Measurements from ENCODE around the gene MAPK12. TPM values are rescaled to one million over a fixed set of nuclear protein-coding genes. Genes with fewer than 3 reads are reported as not detected.
A peak's percentile ranks its signal among the peaks of the same experiment; 100 is the strongest.

Gene MAPK12
- polyA plus RNA-seq, 4 donors = 0.45 to 7.1 (median 3.6) TPM

DNA sequence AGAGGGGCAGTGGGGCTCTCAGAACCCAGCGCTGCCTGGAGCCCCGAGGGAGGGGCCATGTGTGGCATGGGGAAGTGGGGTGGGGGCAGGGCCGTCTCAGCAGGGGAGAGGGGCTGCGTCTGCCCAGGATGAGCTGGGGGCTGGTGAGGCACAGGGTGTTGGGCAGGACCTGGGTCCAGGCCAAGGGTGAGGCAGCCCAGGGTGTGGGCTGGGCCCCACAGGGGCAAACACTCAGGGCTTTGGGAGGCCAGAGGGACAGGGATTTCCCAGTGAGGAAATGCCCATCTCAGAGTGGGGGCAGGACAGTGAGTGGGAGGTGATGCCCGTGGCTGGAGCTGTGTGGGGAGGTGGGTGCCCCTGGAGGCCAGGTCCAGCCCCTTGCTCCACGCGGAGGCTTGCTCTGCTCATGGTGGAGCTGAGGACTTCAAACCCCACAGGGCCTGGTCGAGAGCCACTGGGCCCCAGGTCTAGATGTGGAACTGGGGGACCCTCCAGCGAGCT is 40.6 kb upstream of the MAPK12 start:
- Histone ChIP-seq H3K4me3 (ENCODE audit: low read depth in 1 of 3, low read length in 3 of 3) (no peak overlapping the region), H3K27me3 (ENCODE audit: control insufficient read depth in 3 of 3, insufficient read depth in 3 of 3, low read length in 3 of 3) (no peaks in the 10 kb centered on the region), H3K9me3 (ENCODE audit: control insufficient read depth in 2 of 2, insufficient read depth in 1 of 2, low read depth in 1 of 2, low read length in 1 of 2) (no peaks in the 10 kb centered on the region), H3K4me1 (ENCODE audit: control insufficient read depth in 3 of 3, insufficient read depth in 2 of 3, low read depth in 1 of 3, low read length in 2 of 3) (peaks cover 9 to 81% (median 44%) of the 10 kb centered on the region in 3 donors), H3K36me3 (ENCODE audit: control insufficient read depth in 3 of 3, insufficient read depth in 2 of 3, low read depth in 1 of 3, low read length in 3 of 3) (peaks cover 0 to 59% (median 0%) of the 10 kb centered on the region in 3 donors), H3K27ac (ENCODE audit: low read depth in 1 of 3, low read length in 2 of 3) (peak overlapping the region; percentile 53 to 71 (median 67))
- DNase-seq (peak; percentile 49 to 65), FAIRE-seq (no peak)
- WGBS, 3 donors = 30 to 39% (median 37%) methylated on average over 7 to 9 of the region's 9 CpGs

DNA sequence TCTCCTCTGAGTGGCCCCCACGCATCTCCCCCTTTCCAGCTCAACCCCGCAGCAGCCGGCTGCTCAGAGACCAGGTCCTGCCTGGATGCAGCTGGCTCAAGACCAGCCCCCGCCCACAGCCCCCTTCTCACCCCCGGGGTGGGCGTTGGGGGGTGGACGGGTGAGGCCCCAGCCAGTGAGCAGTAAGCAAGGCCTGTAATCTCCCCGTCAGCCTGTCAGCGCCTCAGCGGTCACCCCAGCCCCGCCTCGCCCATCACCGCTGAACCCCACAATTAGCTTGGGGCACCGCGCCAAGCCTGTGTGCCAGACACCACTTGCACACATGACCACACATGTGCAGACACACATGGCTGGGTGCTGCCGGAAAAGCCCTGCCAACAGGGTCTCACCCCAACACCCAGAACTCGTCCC is 40.1 kb upstream of the MAPK12 start:
- 25 to 45% (median 36%) methylated on average over 16 to 17 of the region's 17 CpGs for WGBS, 3 donors
- peak overlapping the region; percentile 53 to 71 (median 67) for H3K27ac ChIP-seq (ENCODE audit: low read depth in 1 of 3, low read length in 2 of 3)

DNA sequence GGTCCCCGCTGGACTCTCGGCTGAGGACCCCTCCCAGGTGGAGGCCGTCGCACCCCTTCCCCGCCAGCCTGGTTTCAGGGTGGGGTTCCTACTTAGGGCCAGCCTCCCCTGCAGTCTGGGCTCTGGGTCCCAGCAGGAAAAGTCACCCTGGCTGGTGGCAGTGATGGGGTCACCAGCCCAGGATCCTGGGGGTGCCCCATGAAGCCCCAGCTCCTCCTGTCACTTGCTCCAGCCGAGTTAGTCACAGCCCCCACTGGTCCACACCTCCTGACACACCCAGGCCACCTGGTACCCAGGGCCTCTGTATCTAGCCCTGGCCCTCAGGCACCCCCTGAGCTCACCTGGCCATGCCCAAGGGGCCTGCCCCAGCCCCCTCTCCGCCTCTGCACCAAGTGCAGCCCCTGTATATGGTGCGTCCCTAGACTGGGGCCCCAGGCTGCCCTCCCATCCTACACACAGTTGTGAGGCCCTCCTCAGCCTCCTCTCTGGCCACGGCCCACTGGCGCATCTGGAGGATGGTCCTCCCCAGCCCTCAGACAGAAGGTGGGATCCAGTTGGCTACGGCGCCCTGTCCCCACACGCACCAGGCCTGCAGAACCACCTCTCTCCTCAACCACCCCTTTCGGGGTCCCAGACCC is 39.3 kb upstream of the MAPK12 start:
- Histone ChIP-seq H3K27ac (ENCODE audit: low read depth in 1 of 3, low read length in 2 of 3) (peak overlapping the region; percentile 53 to 71 (median 67)), H3K4me3 (ENCODE audit: low read depth in 1 of 3, low read length in 3 of 3) (peak overlapping the region in 1 of 3 donors; percentile 30)

More for the DNA sequence above, 40.1 kb upstream of the MAPK12 start:
- no peaks in the 10 kb centered on the region for H3K27me3 ChIP-seq (ENCODE audit: control insufficient read depth in 3 of 3, insufficient read depth in 3 of 3, low read length in 3 of 3)
- FAIRE-seq = no peak
- H3K9me3 ChIP-seq (ENCODE audit: control insufficient read depth in 2 of 2, insufficient read depth in 1 of 2, low read depth in 1 of 2, low read length in 1 of 2) = no peaks in the 10 kb centered on the region
- peaks cover 9 to 86% (median 44%) of the 10 kb centered on the region in 3 donors for H3K4me1 ChIP-seq (ENCODE audit: control insufficient read depth in 3 of 3, insufficient read depth in 2 of 3, low read depth in 1 of 3, low read length in 2 of 3)
- DNase-seq = peak; percentile 47 to 87
- H3K4me3 ChIP-seq (ENCODE audit: low read depth in 1 of 3, low read length in 3 of 3) = peak overlapping the region in 1 of 3 donors; percentile 2
- H3K36me3 ChIP-seq (ENCODE audit: control insufficient read depth in 3 of 3, insufficient read depth in 2 of 3, low read depth in 1 of 3, low read length in 3 of 3) = peaks cover 0 to 64% (median 0%) of the 10 kb centered on the region in 3 donors

DNA sequence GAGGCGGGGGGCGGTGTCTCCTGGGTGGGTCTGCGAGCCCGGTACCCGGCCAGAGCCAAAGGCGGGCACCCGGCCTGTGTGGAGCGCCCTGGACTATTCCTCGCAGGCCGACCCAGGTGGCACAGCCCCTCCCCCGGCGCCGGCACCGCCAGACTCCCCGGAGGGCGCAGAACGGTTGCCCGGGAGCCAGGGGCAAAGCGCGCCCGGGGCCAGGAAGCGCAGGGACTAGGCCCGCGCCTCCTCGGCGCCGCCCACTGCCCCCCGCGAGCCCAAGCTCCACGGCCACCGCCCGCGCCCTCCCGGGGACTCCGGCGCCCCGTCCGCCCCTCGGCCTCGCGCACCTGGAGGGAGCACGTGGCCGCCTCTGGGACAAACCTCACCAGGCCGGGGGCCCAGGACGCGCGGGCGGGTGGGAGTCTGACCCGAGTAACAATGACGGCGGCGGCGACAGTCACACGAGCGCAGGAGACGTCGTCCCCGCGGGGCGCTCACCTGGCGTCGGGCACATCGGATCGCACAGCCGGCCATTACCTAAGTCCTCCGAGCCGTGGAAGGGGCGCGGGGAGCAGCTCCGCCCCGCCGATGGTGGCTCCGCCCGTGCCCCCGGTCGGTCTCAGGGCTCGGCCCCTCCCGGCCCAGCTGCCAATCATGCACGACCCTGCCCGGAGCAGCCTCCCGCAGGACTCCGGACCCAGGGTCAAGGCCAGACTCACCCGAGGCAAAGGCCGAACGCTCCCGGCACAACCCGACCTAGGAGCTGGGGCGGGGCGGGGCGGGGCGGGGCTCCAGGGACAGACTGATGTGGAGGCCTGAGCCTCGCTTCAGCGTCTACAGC is 38.5 kb upstream of the MAPK12 start:
- FAIRE-seq = no peak
- no peaks in the 10 kb centered on the region for H3K9me3 ChIP-seq (ENCODE audit: control insufficient read depth in 2 of 2, insufficient read depth in 1 of 2, low read depth in 1 of 2, low read length in 1 of 2)
- H3K4me1 ChIP-seq (ENCODE audit: control insufficient read depth in 3 of 3, insufficient read depth in 2 of 3, low read depth in 1 of 3, low read length in 2 of 3) = peaks cover 9 to 76% (median 37%) of the 10 kb centered on the region in 3 donors
- peak overlapping the region; percentile 23 to 76 (median 36) for H3K4me3 ChIP-seq (ENCODE audit: low read depth in 1 of 3, low read length in 3 of 3)
- DNase-seq = peak; percentile 87 to 95
- H3K27ac ChIP-seq (ENCODE audit: low read depth in 1 of 3, low read length in 2 of 3) = peak overlapping the region; percentile 53 to 98 (median 58)
- H3K36me3 ChIP-seq (ENCODE audit: control insufficient read depth in 3 of 3, insufficient read depth in 2 of 3, low read depth in 1 of 3, low read length in 3 of 3) = peaks cover 0 to 67% (median 0%) of the 10 kb centered on the region in 3 donors
- no peaks in the 10 kb centered on the region for H3K27me3 ChIP-seq (ENCODE audit: control insufficient read depth in 3 of 3, insufficient read depth in 3 of 3, low read length in 3 of 3)
- WGBS, 3 donors = 7 to 28% (median 23%) methylated on average over 43 to 93 of the region's 93 CpGs

More for the DNA sequence above, 39.3 kb upstream of the MAPK12 start:
- H3K27me3 ChIP-seq (ENCODE audit: control insufficient read depth in 3 of 3, insufficient read depth in 3 of 3, low read length in 3 of 3) = no peaks in the 10 kb centered on the region
- no peak for DNase-seq
- FAIRE-seq = no peak
- H3K4me1 ChIP-seq (ENCODE audit: control insufficient read depth in 3 of 3, insufficient read depth in 2 of 3, low read depth in 1 of 3, low read length in 2 of 3) = peaks cover 9 to 84% (median 44%) of the 10 kb centered on the region in 3 donors
- WGBS, 3 donors = 62 to 72% (median 65%) methylated on average over 13 to 14 of the region's 14 CpGs
- no peaks in the 10 kb centered on the region for H3K9me3 ChIP-seq (ENCODE audit: control insufficient read depth in 2 of 2, insufficient read depth in 1 of 2, low read depth in 1 of 2, low read length in 1 of 2)
- H3K36me3 ChIP-seq (ENCODE audit: control insufficient read depth in 3 of 3, insufficient read depth in 2 of 3, low read depth in 1 of 3, low read length in 3 of 3) = peaks cover 0 to 69% (median 0%) of the 10 kb centered on the region in 3 donors

DNA sequence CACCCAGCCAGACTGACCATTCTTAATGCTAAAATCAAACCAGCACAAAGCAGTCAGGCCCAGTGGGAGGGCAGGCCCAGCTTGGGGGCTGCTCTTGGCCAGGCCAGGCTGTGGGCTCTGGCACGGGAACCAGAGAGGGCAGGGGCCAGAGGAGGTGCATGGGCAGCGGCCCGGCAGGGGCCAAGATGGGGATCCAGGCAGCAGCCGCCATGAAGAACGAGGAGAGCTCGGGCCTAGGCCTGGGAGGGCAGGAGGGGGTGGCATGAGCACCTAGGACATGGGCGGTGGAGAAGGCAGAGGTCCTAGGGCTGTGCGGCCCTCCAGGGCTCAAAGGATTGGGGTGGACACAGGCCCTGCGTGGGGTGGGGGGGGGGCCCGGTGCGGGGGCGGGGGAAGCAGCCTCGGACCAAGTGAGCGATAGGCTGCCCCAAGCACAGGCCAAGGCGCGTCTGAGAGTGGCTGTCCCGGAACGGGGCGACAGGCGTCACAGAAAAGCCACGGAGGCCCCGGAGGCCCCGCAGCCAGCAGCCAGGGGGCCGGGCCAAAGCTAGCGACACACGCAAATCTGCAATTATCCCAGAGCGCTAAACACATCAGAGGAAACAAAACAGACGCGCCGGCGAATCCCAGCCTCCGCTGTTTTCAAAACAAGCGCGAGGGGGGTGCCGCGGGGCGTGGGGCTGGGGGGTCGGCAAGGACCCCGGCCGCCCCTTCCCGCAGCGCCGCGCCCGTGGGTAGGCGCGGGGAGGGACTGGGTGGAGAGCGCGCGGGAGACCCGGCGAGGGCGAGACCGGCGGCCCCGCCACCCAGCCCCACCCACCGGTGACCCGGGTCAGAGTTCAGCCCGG is 37.7 kb upstream of the MAPK12 start:
- H3K27me3 ChIP-seq (ENCODE audit: control insufficient read depth in 3 of 3, insufficient read depth in 3 of 3, low read length in 3 of 3) = no peaks in the 10 kb centered on the region
- H3K27ac ChIP-seq (ENCODE audit: low read depth in 1 of 3, low read length in 2 of 3) = peak overlapping the region; percentile 53 to 98 (median 58)
- peaks cover 0 to 69% (median 0%) of the 10 kb centered on the region in 3 donors for H3K36me3 ChIP-seq (ENCODE audit: control insufficient read depth in 3 of 3, insufficient read depth in 2 of 3, low read depth in 1 of 3, low read length in 3 of 3)
- no peaks in the 10 kb centered on the region for H3K9me3 ChIP-seq (ENCODE audit: control insufficient read depth in 2 of 2, insufficient read depth in 1 of 2, low read depth in 1 of 2, low read length in 1 of 2)
- no peak for FAIRE-seq
- peak overlapping the region; percentile 12 to 76 (median 36) for H3K4me3 ChIP-seq (ENCODE audit: low read depth in 1 of 3, low read length in 3 of 3)
- DNase-seq = peak in 1 of 2 donors; percentile 53
- WGBS, 3 donors = 23 to 38% (median 25%) methylated on average over 36 to 59 of the region's 59 CpGs
- H3K4me1 ChIP-seq (ENCODE audit: control insufficient read depth in 3 of 3, insufficient read depth in 2 of 3, low read depth in 1 of 3, low read length in 2 of 3) = peaks cover 8 to 75% (median 29%) of the 10 kb centered on the region in 3 donors

DNA sequence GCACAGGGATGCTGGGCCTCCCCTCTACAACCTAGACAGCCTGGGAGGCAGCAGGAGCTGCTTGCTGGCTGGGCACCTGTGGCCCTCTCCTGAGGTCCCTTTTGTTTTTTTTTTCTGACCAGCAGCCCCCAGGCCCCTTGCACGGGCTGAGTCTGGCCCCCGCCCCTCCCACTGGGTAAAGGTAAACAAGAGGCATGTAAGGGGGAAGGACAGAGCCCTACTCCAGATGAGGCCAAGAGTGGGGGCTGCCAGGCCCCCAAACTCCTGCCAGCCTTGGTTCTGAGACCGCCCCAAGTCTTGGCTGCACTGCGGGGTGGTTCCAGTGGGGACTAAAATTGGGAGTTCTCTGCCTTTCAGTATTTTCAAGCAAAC is 36.8 kb upstream of the MAPK12 start:
- Histone ChIP-seq H3K4me1 (ENCODE audit: control insufficient read depth in 3 of 3, insufficient read depth in 2 of 3, low read depth in 1 of 3, low read length in 2 of 3) (peaks cover 8 to 73% (median 24%) of the 10 kb centered on the region in 3 donors), H3K36me3 (ENCODE audit: control insufficient read depth in 3 of 3, insufficient read depth in 2 of 3, low read depth in 1 of 3, low read length in 3 of 3) (peaks cover 0 to 66% (median 0%) of the 10 kb centered on the region in 3 donors), H3K27me3 (ENCODE audit: control insufficient read depth in 3 of 3, insufficient read depth in 3 of 3, low read length in 3 of 3) (no peaks in the 10 kb centered on the region), H3K9me3 (ENCODE audit: control insufficient read depth in 2 of 2, insufficient read depth in 1 of 2, low read depth in 1 of 2, low read length in 1 of 2) (no peaks in the 10 kb centered on the region), H3K27ac (ENCODE audit: low read depth in 1 of 3, low read length in 2 of 3) (peak overlapping the region in 1 of 3 donors; percentile 43), H3K4me3 (ENCODE audit: low read depth in 1 of 3, low read length in 3 of 3) (peak overlapping the region in 1 of 3 donors; percentile 76)
- FAIRE-seq = no peak
- no peak for DNase-seq
- 75 to 79% (median 75%) methylated on average over 4 of the region's 4 CpGs for WGBS, 3 donors

DNA sequence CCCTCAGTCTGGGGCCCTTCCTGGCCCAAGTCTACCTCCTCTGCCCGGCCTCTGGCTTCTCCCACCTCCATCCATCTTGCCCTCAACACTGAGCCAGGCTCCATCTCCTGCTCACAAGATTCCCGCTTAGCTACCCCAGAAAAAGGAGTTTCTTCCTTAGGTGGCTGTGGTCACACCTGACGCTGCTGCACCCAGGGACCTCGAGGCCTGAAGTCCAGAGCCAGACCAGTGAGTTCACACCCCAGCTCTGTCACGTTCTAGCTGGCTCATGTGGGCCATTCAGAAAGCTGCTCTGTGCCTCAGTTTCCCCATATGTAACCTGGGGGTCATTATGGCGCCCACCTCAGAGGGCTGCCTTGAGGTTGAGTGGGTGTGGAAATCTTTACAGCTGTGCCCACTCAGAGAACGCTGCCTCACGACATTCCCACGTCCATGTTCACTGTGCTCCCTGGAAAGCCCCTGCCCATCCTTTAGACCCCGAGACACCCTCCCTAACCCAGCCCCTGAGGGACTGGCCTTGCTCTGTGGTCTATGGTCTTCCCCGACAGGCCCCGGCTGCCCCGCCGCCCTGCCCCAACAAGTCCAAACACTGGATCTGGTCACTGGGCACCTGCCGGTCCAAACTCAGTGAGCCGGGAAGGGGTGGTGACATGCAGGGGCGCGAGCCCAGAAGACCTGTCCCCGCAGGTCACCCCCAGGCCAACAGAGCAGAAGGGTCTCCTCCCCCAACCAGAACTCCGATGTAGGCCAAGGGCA is 36.2 kb upstream of the MAPK12 start:
- Histone ChIP-seq H3K36me3 (ENCODE audit: control insufficient read depth in 3 of 3, insufficient read depth in 2 of 3, low read depth in 1 of 3, low read length in 3 of 3) (peaks cover 0 to 64% (median 0%) of the 10 kb centered on the region in 3 donors), H3K9me3 (ENCODE audit: control insufficient read depth in 2 of 2, insufficient read depth in 1 of 2, low read depth in 1 of 2, low read length in 1 of 2) (no peaks in the 10 kb centered on the region), H3K4me3 (ENCODE audit: low read depth in 1 of 3, low read length in 3 of 3) (peak overlapping the region in 1 of 3 donors; percentile 2), H3K4me1 (ENCODE audit: control insufficient read depth in 3 of 3, insufficient read depth in 2 of 3, low read depth in 1 of 3, low read length in 2 of 3) (peaks cover 8 to 71% (median 20%) of the 10 kb centered on the region in 3 donors), H3K27ac (ENCODE audit: low read depth in 1 of 3, low read length in 2 of 3) (peak overlapping the region in 2 of 3 donors; percentile 17 to 52), H3K27me3 (ENCODE audit: control insufficient read depth in 3 of 3, insufficient read depth in 3 of 3, low read length in 3 of 3) (no peaks in the 10 kb centered on the region)
- FAIRE-seq (no peak), DNase-seq (no peak)
- WGBS, 3 donors = 85 to 87% (median 86%) methylated on average over 20 of the region's 20 CpGs
